HG02981 (cell line): ENCODE data around the gene SERPIND1.
"Not testable (repeated sequence)": the region's sequence is repeated elsewhere in the genome, so short reads cannot be mapped to it uniquely, and the experiment has no call there.

Source experiments
- ATAC-seq: cut with Tn5 transposase; IDR thresholded peaks from one replicate; pipeline ENCODE4 v1.9.1; 2021; ENCODE audit warnings: mild to moderate bottlenecking, moderate library complexity; ENCODE audit not compliant: unreplicated experiment

The SERPIND1 gene

DNA sequence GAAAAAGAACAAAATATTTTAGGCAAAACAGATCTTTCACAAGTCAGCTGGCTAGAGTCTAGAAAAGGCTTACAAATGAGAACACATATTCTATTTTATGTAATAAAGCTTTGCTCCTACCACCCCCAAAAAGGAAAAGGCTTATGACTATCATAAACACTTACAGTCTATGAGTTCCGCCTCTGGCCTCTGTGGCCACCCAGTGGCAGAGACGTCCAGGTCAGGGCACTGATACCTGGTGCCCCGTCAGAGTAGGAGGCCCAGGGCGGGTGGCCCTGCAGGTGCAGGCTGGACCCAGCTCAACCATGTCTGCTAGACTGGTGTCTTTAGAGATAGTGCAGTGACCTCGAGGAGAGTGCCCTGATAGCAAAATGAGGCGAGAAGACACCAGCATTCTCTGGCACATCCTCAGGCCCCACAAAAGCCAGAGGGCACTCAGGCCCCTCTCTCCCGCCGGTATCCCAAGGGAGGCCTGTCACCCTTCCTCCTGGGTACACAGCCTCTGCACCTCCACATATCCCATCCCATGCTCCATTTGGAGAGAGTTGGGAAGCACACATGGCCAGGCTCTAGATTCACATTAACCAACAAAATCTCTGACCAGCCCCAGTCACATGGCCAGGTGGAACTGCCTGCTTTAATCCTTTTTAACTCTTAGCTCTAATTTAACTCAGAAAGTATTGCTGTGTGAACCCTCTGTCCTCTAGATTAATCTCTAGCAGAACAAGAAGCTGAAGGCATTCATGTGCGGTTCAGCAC lies 27.3 kb upstream of the SERPIND1 start:
- no peak for ATAC-seq

- ATAC-seq: no peak
Measured at GRCh38 chr22:20747223-20747622, 26.7 kb upstream of the SERPIND1 start.

DNA sequence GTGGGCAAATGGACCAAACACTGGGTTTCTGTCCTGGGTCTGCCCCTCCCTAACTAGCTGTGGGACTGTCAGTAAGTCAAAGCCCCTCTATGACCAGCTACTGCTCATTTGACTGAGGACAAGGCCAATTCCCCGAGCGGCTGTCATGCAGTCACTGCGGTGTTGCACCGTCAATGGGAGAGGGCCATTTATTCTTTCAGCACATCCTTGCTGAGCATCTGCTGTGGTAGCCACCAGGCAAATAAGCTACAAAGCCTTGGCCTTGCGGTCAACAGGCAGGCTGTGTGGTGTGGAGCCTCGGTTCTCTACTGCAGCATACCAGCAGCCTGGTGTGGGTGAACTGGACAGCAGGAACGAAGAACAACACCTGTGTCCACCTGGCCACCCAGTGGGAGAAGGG lies 25.8 kb upstream of the SERPIND1 start:
- no peak for ATAC-seq

GRCh38 chr22:20748731-20749428 lies 25.0 kb upstream of the SERPIND1 start:
- peak; percentile 66 for ATAC-seq

DNA sequence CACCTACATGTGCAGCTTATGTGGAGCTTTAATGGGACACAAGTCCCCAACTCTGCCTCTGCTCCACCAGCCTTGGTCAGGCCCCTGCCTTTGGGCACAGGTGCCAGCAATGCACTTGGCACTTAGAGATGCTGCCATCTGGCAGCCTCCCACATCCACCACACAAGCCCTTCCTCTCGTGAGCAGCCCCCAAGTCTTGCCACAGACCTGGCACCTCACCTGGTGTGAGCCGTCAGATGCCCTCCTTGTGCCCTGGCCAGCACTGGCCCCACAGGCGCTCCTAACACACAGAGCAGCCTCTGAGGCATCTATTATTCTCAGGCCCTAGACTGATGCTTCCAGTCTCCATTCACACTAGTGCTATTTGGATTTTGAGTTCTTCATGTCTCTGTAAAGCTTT lies 24.5 kb upstream of the SERPIND1 start:
- ATAC-seq: no peak

DNA sequence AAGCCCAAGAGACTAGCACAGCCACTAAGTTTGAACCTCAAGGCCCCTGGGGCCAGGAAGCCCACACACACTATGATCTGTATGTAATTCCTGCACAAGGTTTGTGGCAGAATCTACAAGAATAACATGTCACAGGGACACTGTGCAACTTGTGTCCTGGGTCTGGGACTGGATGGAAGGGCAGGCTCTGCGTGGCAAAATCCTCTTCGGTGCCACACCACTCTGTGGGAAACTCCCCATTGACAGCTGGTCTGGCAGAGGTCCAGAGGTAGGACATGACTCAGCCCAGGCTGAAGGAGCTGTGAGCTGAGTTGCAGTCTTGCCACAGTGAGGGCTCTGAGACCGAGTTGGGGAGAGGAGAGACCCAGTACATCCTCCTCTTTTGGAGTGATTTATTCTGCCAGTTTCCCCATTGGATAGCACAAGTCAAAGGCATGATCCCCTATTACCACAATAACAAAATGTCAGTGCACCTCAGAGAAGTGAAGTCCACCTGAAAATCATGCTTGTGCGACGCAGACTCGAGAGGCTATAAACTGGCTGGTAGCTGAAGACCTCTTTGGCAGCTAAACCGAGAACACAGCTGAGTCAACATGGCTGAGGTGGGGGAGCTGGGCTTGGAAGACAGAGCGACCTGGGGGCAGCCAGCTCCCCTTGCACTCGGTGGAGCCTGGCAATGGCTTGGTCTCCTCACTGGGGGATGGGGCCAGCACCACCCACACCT lies 23.3 kb upstream of the SERPIND1 start:
- peak; percentile 43 for ATAC-seq

DNA sequence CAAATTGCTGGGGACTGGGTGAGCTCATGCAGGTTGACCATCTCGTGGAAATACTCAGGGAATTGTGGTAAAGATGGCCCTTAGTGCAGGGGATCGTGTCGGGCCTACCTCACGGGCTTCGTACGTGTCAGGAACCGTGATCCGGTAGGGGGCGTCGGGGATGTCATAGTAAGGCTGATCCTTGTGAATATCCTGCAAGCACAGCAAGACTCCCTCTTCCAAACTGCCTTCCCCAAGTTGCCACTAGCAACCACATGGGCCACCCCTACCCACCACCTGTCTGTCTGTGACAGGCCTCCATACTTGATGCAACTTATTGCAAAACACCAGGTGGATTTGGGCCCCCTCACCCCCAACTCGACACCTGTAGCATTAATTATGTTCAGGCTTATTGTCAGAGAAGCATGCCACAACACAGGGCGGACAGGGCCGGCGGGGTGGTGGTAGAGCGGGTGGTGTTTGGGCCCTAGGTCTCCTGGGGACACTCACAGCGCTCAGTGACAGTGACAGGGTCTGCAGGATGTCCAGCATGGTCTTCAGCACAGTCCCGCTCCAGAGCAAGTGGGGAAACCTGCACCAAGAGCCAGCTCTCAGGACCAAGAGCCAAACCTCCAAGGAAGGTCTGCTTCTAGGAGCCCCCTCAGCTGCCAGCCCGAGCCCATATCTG lies 22.6 kb upstream of the SERPIND1 start:
- no peak for ATAC-seq

GRCh38 chr22:20752104-20752741 lies 21.7 kb upstream of the SERPIND1 start:
- no peak for ATAC-seq

GRCh38 chr22:20752873-20753272 lies 21.0 kb upstream of the SERPIND1 start:
- ATAC-seq: no peak

DNA sequence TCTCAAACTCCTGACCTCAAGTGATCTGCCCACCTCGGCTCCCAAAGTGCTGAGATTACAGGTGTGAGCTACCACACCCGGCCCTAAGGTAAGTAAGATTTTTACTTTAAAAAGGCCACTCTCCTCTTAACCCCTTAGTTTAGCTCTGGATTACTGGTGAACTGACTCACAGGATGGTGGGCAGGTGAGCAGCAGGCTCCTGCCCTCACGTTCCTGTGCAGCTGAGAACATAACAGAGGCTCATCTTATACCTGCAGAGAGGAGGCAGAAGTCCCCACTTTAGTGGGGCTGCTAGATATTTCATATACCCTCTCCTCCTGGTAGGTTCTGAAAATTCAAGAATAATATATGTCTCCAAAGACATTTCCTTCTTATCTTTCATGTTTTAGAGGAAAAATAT lies 17.1 kb upstream of the SERPIND1 start:
- ATAC-seq: no peak

DNA sequence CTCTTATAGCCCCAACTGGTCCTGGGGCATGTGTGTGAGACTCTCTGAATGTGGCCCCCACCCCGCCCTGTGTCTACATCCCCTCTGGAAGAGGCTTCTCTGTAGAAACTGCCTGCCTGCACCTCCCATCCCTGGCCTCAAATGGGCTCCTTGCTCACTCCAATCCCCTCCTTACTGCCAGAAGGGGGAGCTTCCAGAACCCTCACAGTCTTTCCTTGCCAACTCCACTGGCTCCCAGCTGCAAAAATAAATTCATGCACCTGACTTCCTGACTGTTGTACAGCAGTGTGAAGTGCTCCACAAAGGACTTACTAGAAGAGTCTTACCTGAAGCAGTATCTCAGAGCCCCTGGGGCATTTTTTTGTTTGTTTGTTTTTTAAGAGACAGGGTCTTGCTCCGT lies 15.2 kb upstream of the SERPIND1 start:
- ATAC-seq: no peak

- ATAC-seq: no peak
Measured at GRCh38 chr22:20760084-20760483, 13.8 kb upstream of the SERPIND1 start.

GRCh38 chr22:20761536-20761935 lies 12.4 kb upstream of the SERPIND1 start:
- no peak for ATAC-seq

- ATAC-seq: no peak
Measured at GRCh38 chr22:20762233-20762796, 11.6 kb upstream of the SERPIND1 start.

- ATAC-seq: no peak
Measured at GRCh38 chr22:20763630-20764470, 10.1 kb upstream of the SERPIND1 start.

- no peak for ATAC-seq
Measured at GRCh38 chr22:20764471-20764720, 9.5 kb upstream of the SERPIND1 start.

- no peak for ATAC-seq
Measured at GRCh38 chr22:20764729-20765128, 9.2 kb upstream of the SERPIND1 start.

DNA sequence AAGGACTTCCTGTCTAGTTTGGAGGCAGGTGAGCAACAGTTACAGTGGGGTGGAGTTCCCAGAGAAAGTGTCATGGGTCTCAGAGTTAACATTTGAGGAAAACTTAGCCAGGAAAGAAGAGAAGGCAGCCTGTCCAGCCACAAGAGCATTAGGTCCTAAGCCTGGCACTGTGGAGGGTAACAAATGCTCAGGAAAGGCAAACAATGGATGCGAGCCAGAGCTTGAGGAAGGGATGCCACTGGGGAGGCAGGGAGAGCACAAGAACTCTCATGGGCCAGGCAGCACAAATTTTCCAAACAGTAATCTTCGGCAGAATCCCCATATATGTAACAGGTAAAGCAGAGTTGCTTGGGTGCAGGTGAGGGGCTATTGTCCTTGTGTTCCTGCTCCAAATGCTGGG lies 8.0 kb upstream of the SERPIND1 start:
- ATAC-seq: no peak

DNA sequence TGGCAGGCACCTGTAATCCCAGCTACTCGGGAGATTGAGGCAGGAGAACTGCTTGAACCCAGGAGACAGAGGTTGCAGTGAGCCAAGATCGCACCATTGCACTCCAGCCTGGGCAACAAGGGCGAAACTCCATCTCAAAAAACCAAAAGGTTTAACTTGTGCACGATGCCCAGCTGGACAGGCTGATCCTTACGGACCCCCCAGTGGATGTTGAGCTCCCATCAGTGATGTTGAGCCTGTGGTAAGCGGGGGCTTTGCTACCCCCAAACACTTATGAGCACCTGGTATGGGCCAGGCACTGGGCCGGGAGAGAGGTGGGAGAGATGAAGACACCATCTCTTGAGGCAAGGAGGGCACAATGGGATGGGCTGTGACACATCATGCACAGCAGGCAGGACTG lies 7.4 kb upstream of the SERPIND1 start:
- no peak for ATAC-seq

- not testable (repeated sequence) for ATAC-seq
Measured at GRCh38 chr22:20769496-20769826, 4.5 kb upstream of the SERPIND1 start.
